Upper lobe of right lung (tissue), 1 donor: ENCODE measurements around the gene SLC35B2. TPM values are rescaled to one million over a fixed set of nuclear protein-coding genes. Genes with fewer than 3 reads are reported as not detected.

Experiments
- ATAC-seq: fragments of 200-7000 bp; cut with Tn5 transposase; one replicate; pipeline ENCODE4 v1.9.1; 2020; ENCODE audit warnings: mild to moderate bottlenecking, moderate library complexity
- DNase-seq: peaks from one replicate; pipeline ENCODE4 v3.0.0-alpha.2; 2020
- H3K27ac ChIP-seq: fragments of 200-600 bp; one replicate; pipeline ENCODE4 v1.8.0; 2022
- H3K27me3 ChIP-seq: fragments of 200-600 bp; one replicate; pipeline ENCODE4 v1.8.0; 2022; ENCODE audit warnings: mild to moderate bottlenecking
- H3K36me3 ChIP-seq: fragments of 200-600 bp; one replicate; pipeline ENCODE4 v1.8.0; 2022
- H3K4me1 ChIP-seq: fragments of 200-600 bp; one replicate; pipeline ENCODE4 v1.8.0; 2022
- H3K4me3 ChIP-seq: fragments of 200-600 bp; one replicate; pipeline ENCODE4 v1.8.0; 2022; ENCODE audit warnings: mild to moderate bottlenecking
- H3K9me3 ChIP-seq: fragments of 200-600 bp; one replicate; pipeline ENCODE4 v1.8.0; 2022
- intact Hi-C: fragments of 100-400 bp; cut with DNase I; formaldehyde crosslinking; loops from one replicate; pipeline ENCODE4 v1.11.0; 2022
- long read RNA-seq: library from polyadenylated mRNA; unstranded; transcript quantifications from one replicate; pipeline ENCODE4 v2.0.0, GENCODE V29; 2021
- total RNA-seq: library from RNA; stranded (reverse); fragmentation: NEBNext Ultra II Directional; extraction: Animal tissue kit (Norgen Biotek cat#: 25700); gene quantifications from one replicate; pipeline ENCODE4 v1.2.1, GENCODE V29; 2021
- TF ChIP-seq, protein P1 (sequence below): fragments of 200-600 bp; IDR thresholded peaks from one replicate; pipeline ENCODE4 v1.8.0; 2022; ENCODE audit warnings: antibody characterized with exemption
- donor health status: DM: no; HTN: yes; CAD: no; lungs with severe emphysema.

SLC35B2 gene, protein sequence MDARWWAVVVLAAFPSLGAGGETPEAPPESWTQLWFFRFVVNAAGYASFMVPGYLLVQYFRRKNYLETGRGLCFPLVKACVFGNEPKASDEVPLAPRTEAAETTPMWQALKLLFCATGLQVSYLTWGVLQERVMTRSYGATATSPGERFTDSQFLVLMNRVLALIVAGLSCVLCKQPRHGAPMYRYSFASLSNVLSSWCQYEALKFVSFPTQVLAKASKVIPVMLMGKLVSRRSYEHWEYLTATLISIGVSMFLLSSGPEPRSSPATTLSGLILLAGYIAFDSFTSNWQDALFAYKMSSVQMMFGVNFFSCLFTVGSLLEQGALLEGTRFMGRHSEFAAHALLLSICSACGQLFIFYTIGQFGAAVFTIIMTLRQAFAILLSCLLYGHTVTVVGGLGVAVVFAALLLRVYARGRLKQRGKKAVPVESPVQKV
- total RNA-seq, result 32.3 TPM
- long read RNA-seq, transcript SLC35B2-202 (4 exons, 2,043 nt), result major isoform, 113 of 132 reads
- long read RNA-seq, partial matches to known transcripts, result 8 of 132 reads
- long read RNA-seq, other reads (novel, unspliced or antisense), result 6 of 132 reads

DNA sequence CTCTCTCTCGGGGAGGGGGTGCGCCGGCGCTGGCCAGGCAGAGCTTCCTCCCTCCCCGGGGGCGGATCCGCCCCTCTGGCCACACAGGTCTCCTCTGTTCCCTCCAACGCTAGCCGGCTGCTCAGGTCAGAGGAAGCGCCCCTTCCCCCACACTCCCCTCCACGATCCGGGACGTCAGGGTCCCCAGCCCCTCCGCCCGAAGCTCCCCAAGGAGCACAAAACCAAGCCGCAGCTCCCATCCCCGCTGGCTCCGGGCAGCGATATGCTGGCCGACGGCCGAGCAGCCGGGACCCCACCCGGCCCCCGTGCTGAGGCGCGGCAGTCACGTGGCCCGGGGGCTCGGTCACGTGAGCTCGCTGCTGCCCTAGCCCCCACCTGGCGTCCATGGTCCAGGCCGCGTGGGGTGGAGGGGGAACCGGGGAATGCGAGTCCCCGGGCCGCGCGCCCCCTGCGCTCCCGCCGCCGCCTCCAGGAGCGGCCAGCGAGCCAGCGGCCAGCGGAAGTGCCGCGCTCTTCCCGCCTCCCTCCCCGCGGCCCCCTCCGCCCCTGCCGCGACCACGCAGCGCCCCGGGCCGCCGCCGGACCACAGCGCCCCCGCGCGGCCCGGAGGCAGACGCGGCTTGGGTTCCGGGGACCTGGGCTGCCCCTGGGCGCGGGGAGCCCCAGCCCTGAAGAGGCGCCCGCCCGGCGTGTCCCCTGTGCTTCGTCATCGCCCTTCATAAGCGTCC lies at the start of gene SLC35B2:
Gene SLC35B2, minus strand, starts transcription at position 504 of the 728 bp plus-strand sequence. Its CDS starts 118 bp downstream, at position 386.
- DNase-seq, result peak; percentile 85
- peaks cover 18% of the 10 kb centered on the region for H3K4me1 ChIP-seq

DNA sequence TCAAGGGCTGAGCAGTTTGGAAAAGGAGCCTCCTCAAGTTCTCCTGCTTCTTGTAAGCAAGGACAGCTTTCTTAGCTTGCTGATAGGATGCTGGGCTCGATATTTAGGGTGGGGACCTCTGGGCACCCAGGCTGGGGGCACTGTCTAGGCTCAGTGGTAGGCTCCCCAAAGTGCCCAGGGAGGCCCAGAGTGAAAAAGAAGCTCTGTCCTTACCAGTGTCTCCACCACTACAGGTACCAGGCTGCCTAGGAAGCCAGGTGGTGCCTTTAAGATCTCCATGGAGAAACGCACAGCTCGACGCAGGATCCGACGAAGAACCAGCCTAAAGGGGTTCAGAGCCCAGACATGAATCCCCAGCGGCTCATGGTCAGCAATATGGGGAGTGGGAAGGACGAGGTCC lies 49.4 kb upstream of the SLC35B2 start:
- peaks cover 86% of the 10 kb centered on the region for H3K36me3 ChIP-seq
- TF ChIP-seq, protein P1, sequence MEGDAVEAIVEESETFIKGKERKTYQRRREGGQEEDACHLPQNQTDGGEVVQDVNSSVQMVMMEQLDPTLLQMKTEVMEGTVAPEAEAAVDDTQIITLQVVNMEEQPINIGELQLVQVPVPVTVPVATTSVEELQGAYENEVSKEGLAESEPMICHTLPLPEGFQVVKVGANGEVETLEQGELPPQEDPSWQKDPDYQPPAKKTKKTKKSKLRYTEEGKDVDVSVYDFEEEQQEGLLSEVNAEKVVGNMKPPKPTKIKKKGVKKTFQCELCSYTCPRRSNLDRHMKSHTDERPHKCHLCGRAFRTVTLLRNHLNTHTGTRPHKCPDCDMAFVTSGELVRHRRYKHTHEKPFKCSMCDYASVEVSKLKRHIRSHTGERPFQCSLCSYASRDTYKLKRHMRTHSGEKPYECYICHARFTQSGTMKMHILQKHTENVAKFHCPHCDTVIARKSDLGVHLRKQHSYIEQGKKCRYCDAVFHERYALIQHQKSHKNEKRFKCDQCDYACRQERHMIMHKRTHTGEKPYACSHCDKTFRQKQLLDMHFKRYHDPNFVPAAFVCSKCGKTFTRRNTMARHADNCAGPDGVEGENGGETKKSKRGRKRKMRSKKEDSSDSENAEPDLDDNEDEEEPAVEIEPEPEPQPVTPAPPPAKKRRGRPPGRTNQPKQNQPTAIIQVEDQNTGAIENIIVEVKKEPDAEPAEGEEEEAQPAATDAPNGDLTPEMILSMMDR, result no peak
- H3K27me3 ChIP-seq, result no peaks in the 10 kb centered on the region
- no peaks in the 10 kb centered on the region for H3K9me3 ChIP-seq
- H3K4me3 ChIP-seq, result no peak overlapping the region
- ATAC-seq (no peak), DNase-seq (no peak)
- H3K4me1 ChIP-seq, result no peaks in the 10 kb centered on the region
- intact Hi-C loops, result no loop called here
- H3K27ac ChIP-seq, result no peak overlapping the region

More for the DNA sequence above, at the start of gene SLC35B2:
- peak within 1 kb of the TSS; percentile 94 for H3K4me3 ChIP-seq
- peak; percentile 93 for ATAC-seq
- peak within 1 kb of the TSS; percentile 89 for H3K27ac ChIP-seq
- intact Hi-C loops, result no loop called here
- TF ChIP-seq, protein P1, result peak; percentile 62
- no peaks in the 10 kb centered on the region for H3K27me3 ChIP-seq
- peaks cover 40% of the 10 kb centered on the region for H3K36me3 ChIP-seq
- no peaks in the 10 kb centered on the region for H3K9me3 ChIP-seq

DNA sequence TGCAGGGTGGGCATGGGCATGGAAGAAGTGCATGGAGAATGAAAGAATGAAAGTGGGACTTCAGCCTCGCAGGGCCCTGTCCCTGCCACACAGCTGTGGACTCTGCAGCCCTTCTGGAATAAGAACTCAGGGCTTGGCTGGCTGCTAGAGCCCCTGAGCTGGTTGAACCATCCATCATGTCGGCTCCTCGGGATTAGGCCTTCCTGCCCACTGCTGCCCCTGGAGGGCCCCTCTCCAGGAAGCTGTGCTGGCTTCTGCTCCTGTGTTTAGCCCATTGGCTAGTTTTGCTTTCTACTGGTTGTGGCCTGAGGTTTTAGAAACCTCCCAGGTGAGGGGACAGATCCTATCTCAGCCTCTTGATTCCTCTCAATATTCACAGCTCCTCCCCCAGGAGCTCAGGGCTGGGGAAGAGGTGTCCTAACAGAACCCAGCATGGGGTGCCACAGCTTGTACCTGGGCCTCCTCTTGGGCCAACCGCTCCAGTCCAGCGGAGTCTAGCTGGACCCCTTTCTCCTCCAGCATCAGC lies 47.9 kb upstream of the SLC35B2 start:
- Histone ChIP-seq H3K27ac (no peak overlapping the region), H3K27me3 (no peaks in the 10 kb centered on the region), H3K9me3 (no peaks in the 10 kb centered on the region), H3K4me3 (no peak overlapping the region), H3K36me3 (peaks cover 77% of the 10 kb centered on the region), H3K4me1 (no peaks in the 10 kb centered on the region)
- intact Hi-C loops, result no loop called here
- ATAC-seq, result no peak
- TF ChIP-seq, protein P1, result no peak
- DNase-seq, result no peak

DNA sequence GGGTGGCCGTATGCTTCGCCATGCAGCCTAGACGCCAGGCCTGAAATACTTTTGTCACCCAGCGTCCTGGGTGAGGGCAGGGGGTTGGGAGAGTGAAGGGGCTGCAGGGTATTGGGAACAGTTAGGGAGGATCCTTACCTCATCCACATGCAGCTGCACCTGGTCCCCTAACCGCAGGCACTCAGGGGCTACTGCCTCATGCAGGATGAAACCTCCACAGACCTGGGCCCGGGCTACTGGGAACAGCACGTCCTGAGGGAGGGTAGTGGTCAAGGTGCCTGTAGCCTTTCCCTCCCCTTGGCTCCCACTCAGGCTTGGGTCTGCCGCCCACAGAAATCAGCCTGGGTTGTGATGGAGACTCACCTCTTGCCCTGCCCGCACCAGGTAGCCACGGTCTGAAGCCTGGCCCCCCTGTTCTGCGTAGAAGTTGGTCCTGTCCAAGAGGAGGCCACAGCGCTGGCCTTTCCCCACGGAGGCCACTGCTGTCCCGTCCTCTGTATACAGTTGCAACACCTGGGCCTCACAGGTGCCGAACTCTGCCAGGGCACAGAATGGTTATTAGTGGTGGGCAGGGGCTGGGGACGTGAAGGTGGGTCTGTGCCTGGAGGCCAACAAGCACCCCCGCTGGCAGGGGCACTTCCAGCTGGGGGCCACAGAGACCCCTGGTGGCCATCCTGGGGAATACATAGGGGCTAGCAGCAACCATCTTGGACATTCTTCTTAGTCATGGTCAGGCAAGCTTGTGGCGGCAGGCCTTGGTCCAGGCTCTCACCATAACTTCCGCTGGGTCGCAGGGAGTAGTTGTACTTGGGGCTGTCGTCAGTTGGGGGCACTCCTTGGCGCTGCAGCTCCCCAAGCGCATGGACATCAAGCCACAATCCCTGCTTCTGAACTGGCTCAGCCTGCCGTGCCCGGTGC lies 47.2 kb upstream of the SLC35B2 start:
- Histone ChIP-seq H3K4me3 (no peak overlapping the region), H3K4me1 (no peaks in the 10 kb centered on the region), H3K27ac (no peak overlapping the region), H3K36me3 (peaks cover 70% of the 10 kb centered on the region), H3K9me3 (no peaks in the 10 kb centered on the region), H3K27me3 (no peaks in the 10 kb centered on the region)
- DNase-seq (no peak), ATAC-seq (peak; percentile 67)
- TF ChIP-seq, protein P1, result peak; percentile 73
- intact Hi-C loops, result no loop called here

DNA sequence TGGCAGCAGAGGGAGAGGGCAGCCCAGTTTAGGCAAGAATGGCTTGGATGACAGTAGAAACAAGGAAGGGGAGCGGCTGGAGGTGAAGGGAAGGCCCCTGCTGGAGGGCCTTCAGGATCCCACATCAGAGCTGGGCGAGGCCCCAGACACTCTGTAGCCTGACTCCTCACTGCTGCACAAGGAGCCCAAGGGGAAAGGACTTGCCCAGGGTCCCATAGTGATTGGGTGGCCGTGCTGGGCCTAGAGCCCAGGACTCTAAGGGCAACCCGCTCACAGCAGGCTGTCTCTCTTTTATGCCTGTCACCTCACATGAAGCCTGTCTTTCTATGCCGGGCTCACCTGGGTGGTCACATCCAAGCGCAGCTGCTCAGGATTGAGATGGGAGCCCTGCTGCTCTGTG lies 46.5 kb upstream of the SLC35B2 start:
- Histone ChIP-seq H3K4me3 (no peak overlapping the region), H3K27ac (no peak overlapping the region), H3K27me3 (no peaks in the 10 kb centered on the region), H3K9me3 (no peaks in the 10 kb centered on the region), H3K36me3 (peaks cover 63% of the 10 kb centered on the region), H3K4me1 (no peaks in the 10 kb centered on the region)
- TF ChIP-seq, protein P1, result no peak
- ATAC-seq, result no peak
- DNase-seq, result no peak
- intact Hi-C loops, result no loop called here
